Endothelial cell (in vitro differentiated cells): ENCODE measurements around the gene TRIM56. TPM values are rescaled to one million over a fixed set of nuclear protein-coding genes. Genes with fewer than 3 reads are reported as not detected.
"Not testable (repeated sequence)": the region's sequence is repeated elsewhere in the genome, so short reads cannot be mapped to it uniquely, and the experiment has no call there.

Experiments used
- DNase-seq: peaks from one replicate; pipeline ENCODE4 v3.0.0; 2021; ENCODE audit warnings: low spot score
- H3K27ac Mint-ChIP-seq: one replicate; pipeline ENCODE4 v1.8.0; 2021; ENCODE audit warnings: mixed read lengths, inconsistent platforms; ENCODE audit not compliant: unreplicated experiment
- H3K27me3 Mint-ChIP-seq: one replicate; pipeline ENCODE4 v1.8.0; 2021; ENCODE audit warnings: mild to moderate bottlenecking, moderate library complexity, mixed read lengths, inconsistent platforms; ENCODE audit not compliant: unreplicated experiment
- H3K36me3 Mint-ChIP-seq: one replicate; pipeline ENCODE4 v1.8.0; 2021; ENCODE audit warnings: mild to moderate bottlenecking, low read depth, mixed read lengths, inconsistent platforms; ENCODE audit not compliant: unreplicated experiment
- H3K4me1 Mint-ChIP-seq: one replicate; pipeline ENCODE4 v1.8.0; 2021; ENCODE audit warnings: mild to moderate bottlenecking, mixed read lengths, inconsistent platforms; ENCODE audit not compliant: unreplicated experiment
- H3K4me3 Mint-ChIP-seq: one replicate; pipeline ENCODE4 v1.8.0; 2021; ENCODE audit warnings: mild to moderate bottlenecking, mixed read lengths, inconsistent platforms; ENCODE audit not compliant: unreplicated experiment
- H3K9me3 Mint-ChIP-seq: one replicate; pipeline ENCODE4 v1.8.0; 2021; ENCODE audit warnings: mixed read lengths, inconsistent platforms; ENCODE audit not compliant: unreplicated experiment
- total RNA-seq: library from RNA; stranded (reverse); fragmentation: NEBNext Ultra II Directional; extraction: Animal tissue kit (Norgen Biotek cat#: 25700); gene quantifications from one replicate; pipeline ENCODE4 v1.2.1, GENCODE V29; 2021; ENCODE audit not compliant: unreplicated experiment
- TF ChIP-seq, protein P1 (sequence below): fragments of 200-600 bp; sonication (generic); IDR thresholded peaks from one replicate; pipeline ENCODE4 v1.5.0; 2021; ENCODE audit warnings: antibody characterized with exemption; ENCODE audit not compliant: unreplicated experiment

The TRIM56 gene
- total RNA-seq, 1 donor from 2014 or later = 5.3 TPM

DNA sequence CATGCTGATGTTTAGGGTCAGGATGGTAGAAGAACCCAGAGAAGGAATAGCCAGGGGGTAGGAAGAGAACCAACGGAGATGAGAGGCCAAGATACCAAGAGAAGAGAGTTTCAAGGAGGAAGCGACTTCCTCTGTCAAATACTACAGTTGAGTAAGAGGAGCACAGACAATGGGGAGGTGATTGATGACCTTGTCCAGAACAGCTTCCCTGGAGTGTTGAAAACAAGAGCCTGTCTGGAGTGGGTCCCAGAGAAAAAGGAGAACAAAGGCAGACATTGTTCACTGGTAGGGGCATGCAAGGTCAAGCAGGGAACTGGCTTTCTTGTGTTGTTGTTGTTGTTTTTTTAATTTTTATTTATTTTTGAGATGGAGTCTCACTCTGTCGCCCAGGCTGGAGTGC is 9.6 kb upstream of the TRIM56 start:
- H3K27ac Mint-ChIP-seq = no peak overlapping the region
- peaks cover 8% of the 10 kb centered on the region for H3K4me1 Mint-ChIP-seq
- no peak overlapping the region for H3K4me3 Mint-ChIP-seq
- H3K9me3 Mint-ChIP-seq = no peaks in the 10 kb centered on the region
- H3K36me3 Mint-ChIP-seq = no peaks in the 10 kb centered on the region
- TF ChIP-seq, protein P1, sequence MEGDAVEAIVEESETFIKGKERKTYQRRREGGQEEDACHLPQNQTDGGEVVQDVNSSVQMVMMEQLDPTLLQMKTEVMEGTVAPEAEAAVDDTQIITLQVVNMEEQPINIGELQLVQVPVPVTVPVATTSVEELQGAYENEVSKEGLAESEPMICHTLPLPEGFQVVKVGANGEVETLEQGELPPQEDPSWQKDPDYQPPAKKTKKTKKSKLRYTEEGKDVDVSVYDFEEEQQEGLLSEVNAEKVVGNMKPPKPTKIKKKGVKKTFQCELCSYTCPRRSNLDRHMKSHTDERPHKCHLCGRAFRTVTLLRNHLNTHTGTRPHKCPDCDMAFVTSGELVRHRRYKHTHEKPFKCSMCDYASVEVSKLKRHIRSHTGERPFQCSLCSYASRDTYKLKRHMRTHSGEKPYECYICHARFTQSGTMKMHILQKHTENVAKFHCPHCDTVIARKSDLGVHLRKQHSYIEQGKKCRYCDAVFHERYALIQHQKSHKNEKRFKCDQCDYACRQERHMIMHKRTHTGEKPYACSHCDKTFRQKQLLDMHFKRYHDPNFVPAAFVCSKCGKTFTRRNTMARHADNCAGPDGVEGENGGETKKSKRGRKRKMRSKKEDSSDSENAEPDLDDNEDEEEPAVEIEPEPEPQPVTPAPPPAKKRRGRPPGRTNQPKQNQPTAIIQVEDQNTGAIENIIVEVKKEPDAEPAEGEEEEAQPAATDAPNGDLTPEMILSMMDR = no peak
- peaks cover 1% of the 10 kb centered on the region for H3K27me3 Mint-ChIP-seq
- no peak for DNase-seq

DNA sequence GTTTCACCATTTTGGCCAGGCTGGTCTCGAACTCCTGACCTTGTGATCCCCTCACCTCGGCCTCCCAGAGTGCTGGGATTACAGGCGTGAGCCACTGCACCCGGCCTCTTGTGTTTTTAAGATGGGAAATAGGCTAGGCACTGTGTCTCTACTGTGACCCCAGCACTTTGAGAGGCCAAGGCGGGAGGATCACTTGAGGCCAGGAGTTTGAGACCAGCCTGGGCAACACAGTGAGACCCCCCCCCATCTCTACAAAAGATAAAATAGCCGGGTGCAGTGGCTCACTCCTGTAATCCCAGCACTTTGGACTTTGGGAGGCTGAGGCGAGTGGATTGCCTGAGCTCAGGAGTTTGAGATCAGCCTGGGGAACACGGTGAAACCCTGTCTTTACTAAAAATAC is 9.1 kb upstream of the TRIM56 start:
- H3K4me1 Mint-ChIP-seq, H3K36me3 Mint-ChIP-seq, DNase-seq, H3K27me3 Mint-ChIP-seq, H3K4me3 Mint-ChIP-seq, H3K27ac Mint-ChIP-seq, H3K9me3 Mint-ChIP-seq: not testable (repeated sequence)

DNA sequence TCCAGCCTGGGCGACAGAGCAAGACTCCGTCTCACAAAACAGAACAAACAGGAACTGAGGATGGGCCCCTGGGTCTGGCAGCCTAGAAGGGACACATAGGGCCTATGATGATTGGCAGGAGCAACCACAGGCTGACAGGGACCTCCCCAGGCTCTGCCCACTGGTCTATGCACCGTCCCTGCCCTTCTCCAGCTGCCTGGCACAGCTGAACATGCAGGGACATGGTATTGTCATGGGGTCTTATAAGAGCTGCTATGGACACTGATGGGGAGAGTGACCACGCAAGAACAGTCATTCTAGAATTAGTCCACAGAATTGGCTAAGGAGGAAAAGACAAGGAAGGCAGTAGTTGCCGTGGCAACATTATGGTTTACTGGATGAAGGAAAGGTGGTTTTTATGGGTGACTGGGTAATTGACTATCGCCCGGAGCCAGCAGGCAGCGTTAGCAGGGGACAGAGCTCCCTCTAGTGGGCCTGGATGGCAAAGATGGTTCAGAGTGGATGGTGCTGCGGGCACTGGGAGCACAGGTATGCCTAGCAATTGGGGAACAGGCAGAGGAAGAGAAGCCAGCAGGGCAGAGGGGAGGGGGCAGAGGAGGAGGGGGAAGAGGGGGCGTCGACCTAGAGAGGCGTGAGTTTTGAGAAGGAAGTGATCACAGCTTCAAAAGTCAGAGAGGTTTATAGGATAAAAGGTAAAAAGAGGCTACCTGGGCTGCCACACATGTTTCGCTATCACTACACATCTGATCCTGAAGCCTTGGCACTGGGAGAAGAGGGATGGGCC is 7.8 kb upstream of the TRIM56 start:
- H3K27ac Mint-ChIP-seq = no peak overlapping the region

DNA sequence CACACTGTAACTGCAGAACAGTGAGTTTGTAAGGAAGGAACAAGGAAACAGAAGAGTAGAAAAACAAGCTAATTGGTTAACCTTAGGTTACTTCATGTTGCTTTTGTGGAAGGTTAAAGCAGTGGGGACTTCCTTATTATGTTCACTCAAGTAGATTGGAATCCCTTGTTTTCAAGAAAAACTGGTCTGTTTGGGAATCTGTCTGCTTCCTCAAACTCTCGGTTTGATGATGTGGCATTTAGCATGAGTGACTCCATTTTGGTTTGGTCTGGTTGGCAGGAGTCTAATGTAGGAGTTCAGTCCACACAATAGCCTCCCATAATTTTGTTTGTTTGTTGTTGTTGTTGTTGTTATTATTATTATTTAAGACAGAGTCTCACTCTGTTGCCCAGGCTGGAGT is 3.8 kb upstream of the TRIM56 start:
- DNase-seq = no peak
- H3K27me3 Mint-ChIP-seq = no peaks in the 10 kb centered on the region
- TF ChIP-seq, protein P1 = no peak
- H3K36me3 Mint-ChIP-seq = no peaks in the 10 kb centered on the region
- H3K4me1 Mint-ChIP-seq = peaks cover 14% of the 10 kb centered on the region
- no peaks in the 10 kb centered on the region for H3K9me3 Mint-ChIP-seq
- H3K4me3 Mint-ChIP-seq = no peak overlapping the region
- no peak overlapping the region for H3K27ac Mint-ChIP-seq

More for the DNA sequence above, 7.8 kb upstream of the TRIM56 start:
- Mint-ChIP-seq H3K4me3 (no peak overlapping the region), H3K9me3 (no peaks in the 10 kb centered on the region), H3K36me3 (no peaks in the 10 kb centered on the region), H3K4me1 (peaks cover 11% of the 10 kb centered on the region), H3K27me3 (peaks cover 1% of the 10 kb centered on the region)
- TF ChIP-seq, protein P1 = peak; percentile 63
- DNase-seq = peak; percentile 87

DNA sequence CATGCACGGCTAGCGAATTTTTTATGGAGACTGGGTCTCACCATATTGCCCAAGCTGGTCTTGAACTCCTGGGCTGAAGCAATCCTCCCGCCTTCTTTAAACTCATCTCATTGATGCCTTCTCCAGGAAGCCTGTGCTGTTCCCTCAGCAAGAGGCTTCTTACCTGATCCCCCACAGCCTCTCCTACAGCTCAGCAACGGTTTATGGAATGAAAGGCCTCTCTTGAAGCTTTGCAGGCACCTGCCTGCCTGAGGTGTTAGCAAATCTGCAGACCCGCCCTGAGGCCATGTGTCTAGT is 468 bp upstream of the TRIM56 start:
- H3K9me3 Mint-ChIP-seq = no peaks in the 10 kb centered on the region
- TF ChIP-seq, protein P1 = no peak
- no peak overlapping the region for H3K4me3 Mint-ChIP-seq
- H3K27me3 Mint-ChIP-seq = peaks cover 3% of the 10 kb centered on the region
- DNase-seq = no peak
- H3K36me3 Mint-ChIP-seq = no peaks in the 10 kb centered on the region
- H3K27ac Mint-ChIP-seq = no peak overlapping the region
- peaks cover 10% of the 10 kb centered on the region for H3K4me1 Mint-ChIP-seq
